Measurements from ENCODE around the gene PLEKHG2.

The PLEKHG2 gene

GRCh38 chr19:39385629-39386411 lies 26.6 kb upstream of the PLEKHG2 start:
- DNase-seq (ENCODE audit: low spot score) = no peak

DNA sequence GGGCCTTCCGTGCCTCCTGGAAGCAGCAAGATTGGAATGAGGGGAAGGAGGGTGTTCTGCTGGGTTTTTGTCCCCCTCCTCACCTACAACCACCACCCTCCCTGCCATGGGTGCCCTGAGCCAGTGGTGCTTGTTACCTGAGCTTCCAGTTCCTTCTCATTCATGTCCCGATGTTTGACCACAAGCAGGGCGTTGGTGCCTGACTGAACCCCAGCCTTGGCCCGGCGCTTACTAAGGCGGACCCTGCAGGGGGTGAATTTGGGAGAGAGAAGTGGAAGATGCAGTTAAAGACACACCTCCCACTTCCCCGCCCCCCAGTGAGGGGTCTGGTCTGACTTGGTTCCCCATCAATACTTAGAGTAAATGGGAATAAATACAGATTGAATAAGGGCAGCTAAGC lies 25.9 kb upstream of the PLEKHG2 start:
- DNase-seq (ENCODE audit: low spot score) = no peak

GRCh38 chr19:39388657-39389056 lies 23.8 kb upstream of the PLEKHG2 start:
- no peak for DNase-seq (ENCODE audit: low spot score)

- DNase-seq (ENCODE audit: low spot score) = no peak
Measured at GRCh38 chr19:39389631-39390414, 22.6 kb upstream of the PLEKHG2 start.

- DNase-seq (ENCODE audit: low spot score) = no peak
Measured at GRCh38 chr19:39390451-39390750, 22.1 kb upstream of the PLEKHG2 start.

GRCh38 chr19:39390751-39391437 lies 21.6 kb upstream of the PLEKHG2 start, which contains the start of the genes MED29 and PAF1:
MED29 (plus strand) TSS chr19:39391378; CDS start chr19:39391423, 45 bp downstream.
PAF1 (minus strand) TSS chr19:39391106; CDS start chr19:39390864, 242 bp downstream.
- DNase-seq (ENCODE audit: low spot score) = peak; percentile 99

- DNase-seq (ENCODE audit: low spot score) = peak; percentile 61
Measured at GRCh38 chr19:39397360-39398296, 14.8 kb upstream of the PLEKHG2 start.

GRCh38 chr19:39398297-39398864 lies 14.1 kb upstream of the PLEKHG2 start:
- no peak for DNase-seq (ENCODE audit: low spot score)

DNA sequence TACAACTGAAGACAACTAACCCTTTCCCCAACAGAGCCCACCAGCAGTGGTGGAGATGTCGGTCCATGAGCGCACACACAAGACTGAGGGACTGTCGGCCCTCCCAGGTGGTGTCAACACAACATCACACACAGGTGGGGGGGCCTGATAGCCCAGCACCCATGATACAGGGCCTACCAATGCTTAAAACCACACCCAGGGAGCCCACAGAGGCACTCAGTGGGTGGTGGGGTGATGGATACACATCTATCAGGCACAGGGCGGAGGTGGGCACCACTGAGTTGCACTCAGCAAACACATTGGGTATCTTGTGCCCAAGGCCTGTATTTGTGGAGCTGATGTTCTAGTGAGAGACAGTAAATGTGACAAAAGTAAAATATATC lies 12.8 kb upstream of the PLEKHG2 start:
- no peak for DNase-seq (ENCODE audit: low spot score)

DNA sequence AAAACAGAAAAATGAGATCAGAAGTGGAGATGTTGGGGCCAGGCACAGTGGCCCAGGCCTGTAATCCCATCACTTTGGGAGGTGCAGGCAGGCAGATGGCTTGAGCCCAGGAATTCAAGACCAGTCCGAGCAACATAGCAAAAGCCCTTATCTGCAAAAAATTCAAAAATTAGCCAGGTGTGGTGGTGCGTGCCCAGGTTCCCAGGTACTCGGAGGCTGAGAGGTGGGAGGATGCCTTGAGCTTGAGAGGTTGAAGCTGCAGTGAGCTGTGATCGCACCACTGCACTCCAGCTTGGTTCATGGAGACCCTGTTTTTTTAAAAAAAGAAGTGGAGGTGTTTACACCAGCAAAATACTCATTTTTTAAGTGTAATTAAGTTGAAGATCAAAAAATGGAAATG lies 12.4 kb upstream of the PLEKHG2 start:
- DNase-seq (ENCODE audit: low spot score) = no peak

DNA sequence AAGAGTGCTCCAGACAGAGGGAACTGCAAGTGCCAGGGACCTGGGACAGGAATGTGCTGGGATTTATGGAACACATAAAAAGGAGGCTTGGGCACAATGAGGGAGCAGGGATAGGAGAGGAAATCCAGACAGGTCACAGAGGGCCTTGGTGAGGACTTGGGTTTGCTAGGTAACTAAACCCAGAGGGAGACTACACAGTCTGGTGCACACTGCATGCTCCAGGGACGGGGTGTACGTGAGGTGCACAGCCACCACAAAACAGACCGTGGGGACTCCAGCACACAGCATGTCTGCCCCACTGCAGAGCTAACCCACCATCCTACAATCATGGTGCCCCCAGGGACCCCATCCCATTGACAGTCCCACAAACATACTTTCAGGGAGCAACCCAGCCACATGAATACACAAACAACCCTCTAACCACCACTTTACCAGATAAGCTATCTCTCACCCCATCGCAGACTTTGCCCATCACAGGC lies 11.4 kb upstream of the PLEKHG2 start:
- no peak for DNase-seq (ENCODE audit: low spot score)

DNA sequence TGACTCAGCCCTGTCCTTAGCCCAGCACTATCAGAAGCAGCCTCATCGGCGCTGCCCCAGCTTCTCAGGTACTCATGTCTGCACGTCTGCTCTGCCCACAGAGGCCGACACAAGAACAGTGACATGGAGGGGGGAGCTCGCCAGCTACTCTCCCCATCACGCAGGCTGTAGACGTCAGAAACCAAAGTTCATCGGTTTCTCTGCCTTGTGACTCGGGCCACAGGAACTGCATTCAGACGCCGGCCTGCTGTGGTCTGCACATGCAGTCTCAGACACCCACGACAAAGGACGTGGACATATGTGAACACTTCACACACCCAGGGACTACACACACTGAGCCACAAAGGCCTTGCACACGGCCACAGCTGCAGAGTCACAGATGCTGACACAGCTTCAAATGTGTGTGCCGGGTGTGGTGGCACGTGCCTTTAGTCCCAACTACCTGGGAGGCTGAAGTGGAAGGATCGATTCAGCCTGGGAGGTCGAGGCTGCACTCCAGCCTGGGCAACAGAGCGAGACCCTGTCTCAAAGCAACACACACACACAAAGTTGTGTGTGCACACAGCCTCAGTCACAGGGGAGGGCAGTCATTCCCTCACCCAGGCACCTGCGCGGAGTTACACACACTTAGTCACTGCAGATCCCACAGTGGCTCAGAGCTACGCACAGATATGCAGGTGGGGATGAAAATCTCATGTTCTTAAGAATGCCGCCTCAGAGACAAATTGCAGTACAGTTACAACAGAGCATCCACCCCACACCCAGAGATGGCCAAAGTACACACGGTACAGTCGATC lies 10.7 kb upstream of the PLEKHG2 start:
- DNase-seq (ENCODE audit: low spot score) = no peak

DNA sequence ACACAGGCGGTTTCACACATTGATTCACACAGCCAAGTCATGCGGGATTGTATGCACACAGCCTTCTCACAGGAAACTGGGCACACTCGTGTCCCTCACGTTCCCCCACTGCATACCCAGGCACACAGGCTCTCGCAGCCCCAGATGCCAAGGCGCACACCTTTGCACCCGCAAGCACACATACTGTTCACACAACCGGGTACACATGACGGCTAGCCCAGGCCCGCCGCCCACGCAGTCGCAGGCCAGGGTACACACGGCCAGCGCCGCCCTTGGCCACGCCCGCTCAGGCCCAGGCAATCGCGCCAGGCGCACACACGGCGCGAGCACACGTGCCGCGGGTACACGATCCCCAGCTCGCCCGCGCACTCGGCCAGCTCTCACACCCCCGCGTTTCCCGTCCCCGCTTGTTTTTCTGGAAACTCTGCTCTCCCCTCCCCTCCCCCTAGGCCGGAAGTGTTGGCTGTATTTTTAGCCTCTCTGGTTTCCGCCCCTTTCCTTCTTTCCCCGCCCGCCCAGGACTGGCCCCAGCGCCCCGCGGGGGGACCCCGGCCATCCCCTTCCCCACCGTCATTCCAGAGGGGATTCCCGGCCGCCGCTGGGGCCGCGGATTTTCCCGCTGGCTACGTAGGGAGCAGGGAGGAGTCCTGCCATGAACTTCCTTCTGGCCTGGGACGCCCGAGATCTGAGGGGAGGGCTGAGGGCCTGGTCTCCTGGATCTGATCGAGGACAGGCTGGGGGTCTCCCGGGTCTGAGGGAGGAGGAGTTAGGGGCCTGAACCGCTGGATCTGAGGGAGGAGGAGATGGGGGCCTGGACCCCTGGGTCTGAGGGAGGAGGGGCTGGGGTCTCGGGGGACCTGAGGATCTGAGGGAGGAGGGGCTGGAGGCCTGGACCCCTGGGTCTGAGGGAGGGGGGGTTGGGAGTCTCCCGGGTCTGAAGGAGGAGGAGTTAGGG lies 9.8 kb upstream of the PLEKHG2 start:
- DNase-seq (ENCODE audit: low spot score) = peak; percentile 62

- DNase-seq (ENCODE audit: low spot score) = peak; percentile 57
Measured at GRCh38 chr19:39403331-39404312, 8.8 kb upstream of the PLEKHG2 start.

- no peak for DNase-seq (ENCODE audit: low spot score)
Measured at GRCh38 chr19:39405261-39405957, 7.1 kb upstream of the PLEKHG2 start.

GRCh38 chr19:39405958-39406655 lies 6.4 kb upstream of the PLEKHG2 start:
- no peak for DNase-seq (ENCODE audit: low spot score)
